Hematopoietic multipotent progenitor cell treated with erythropoietin and hydrocortisone succinate and interleukin-3 and kit ligand, for 15 days (in vitro differentiated cells): Measurements from ENCODE around the gene BBS12.

Experiments used
- DNase-seq: peaks from one replicate; pipeline ENCODE4 v3.0.0-alpha.2; 2015; ENCODE audit warnings: low spot score

Gene BBS12

DNA sequence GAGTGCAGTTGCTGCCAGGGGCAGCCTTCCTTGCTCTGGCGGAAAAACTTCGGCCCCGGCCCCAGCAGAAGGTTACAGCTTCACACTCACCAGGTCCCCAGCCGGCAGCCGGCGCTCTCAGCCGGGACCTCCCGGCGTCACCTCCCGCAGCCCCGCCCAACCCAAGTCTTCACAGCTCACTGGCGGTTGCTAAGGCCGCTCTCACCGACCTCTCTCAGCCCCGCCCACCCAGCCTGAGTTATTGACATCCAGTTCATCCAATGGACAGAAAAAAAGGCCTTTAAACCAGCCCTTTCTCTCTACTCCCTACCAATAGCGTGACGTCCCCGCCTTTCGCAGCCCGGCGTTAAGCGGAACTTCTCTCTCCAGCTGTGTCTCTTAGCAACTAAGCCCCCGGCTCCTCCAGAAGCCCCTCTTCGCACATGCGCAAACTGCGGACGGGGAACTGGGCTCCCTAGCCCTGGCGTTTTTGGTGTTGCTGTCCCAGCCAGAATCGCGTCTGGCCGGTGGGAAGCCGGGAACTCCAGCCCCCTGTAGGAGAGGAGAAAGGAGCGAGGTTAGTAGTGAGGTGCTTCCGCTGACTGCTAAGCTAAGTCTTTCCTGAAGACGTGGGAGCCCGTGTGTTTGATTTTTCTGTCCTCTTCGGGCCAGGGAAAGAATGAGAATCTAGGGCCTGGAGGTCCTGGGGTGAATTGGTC lies at the start of gene BBS12:
Gene BBS12 (plus strand): TSS at position 376 of the 698 bp plus-strand sequence. CDS start 9,189 bp downstream, outside the sequence.
- peak; percentile 99 for DNase-seq

GRCh38 chr4:122686691-122687090 lies 45.8 kb upstream of the BBS12 start:
- DNase-seq: no peak

DNA sequence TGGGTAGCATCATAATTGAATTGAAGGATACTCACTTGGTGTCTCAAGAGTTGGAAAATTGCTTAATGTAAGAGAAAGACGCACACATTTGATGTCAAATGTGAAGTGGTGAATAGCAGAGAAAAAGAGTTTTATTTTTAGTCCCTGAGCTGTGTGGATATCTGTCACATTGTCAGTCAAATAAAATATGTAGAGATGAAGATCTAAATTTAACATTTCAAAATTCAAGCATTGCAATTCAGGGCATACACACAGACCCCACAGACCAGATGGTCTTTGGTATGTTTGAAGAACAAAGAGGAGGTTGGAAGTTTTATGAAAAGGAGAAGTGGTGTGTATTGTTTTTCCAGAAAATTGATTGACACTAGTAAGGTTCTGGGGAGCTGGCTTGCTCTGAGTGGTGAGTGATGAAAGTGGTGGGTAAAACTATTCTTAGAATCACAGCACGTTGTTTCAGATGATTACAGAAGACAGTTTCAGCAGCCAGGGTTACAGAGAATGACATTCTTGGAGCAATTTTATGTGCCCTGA lies 44.9 kb upstream of the BBS12 start:
- no peak for DNase-seq

- DNase-seq: no peak
These were observed 43.9 kb upstream of the BBS12 start for GRCh38 chr4:122688529-122689140.

- DNase-seq: no peak
These were observed 42.5 kb upstream of the BBS12 start for GRCh38 chr4:122689972-122690371.

DNA sequence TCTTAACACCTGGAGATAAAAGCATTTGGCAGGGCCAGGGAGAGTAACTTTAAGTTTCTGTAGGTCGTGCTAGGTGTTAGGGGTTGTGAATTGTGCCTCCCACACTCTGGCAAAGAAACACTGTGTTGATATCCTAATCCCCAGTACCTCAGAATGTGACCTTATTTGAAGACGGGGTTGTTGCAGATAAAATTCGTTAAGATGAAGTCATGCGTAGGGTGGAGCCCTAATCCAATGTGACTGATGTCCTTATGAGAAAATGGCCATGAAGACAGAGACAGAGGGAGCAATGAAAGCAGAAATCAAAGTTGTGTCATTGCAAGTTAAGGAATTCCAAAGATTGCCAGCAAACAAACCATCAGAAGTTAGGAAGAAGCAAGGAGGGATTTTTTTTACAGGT lies 40.5 kb upstream of the BBS12 start:
- no peak for DNase-seq

DNA sequence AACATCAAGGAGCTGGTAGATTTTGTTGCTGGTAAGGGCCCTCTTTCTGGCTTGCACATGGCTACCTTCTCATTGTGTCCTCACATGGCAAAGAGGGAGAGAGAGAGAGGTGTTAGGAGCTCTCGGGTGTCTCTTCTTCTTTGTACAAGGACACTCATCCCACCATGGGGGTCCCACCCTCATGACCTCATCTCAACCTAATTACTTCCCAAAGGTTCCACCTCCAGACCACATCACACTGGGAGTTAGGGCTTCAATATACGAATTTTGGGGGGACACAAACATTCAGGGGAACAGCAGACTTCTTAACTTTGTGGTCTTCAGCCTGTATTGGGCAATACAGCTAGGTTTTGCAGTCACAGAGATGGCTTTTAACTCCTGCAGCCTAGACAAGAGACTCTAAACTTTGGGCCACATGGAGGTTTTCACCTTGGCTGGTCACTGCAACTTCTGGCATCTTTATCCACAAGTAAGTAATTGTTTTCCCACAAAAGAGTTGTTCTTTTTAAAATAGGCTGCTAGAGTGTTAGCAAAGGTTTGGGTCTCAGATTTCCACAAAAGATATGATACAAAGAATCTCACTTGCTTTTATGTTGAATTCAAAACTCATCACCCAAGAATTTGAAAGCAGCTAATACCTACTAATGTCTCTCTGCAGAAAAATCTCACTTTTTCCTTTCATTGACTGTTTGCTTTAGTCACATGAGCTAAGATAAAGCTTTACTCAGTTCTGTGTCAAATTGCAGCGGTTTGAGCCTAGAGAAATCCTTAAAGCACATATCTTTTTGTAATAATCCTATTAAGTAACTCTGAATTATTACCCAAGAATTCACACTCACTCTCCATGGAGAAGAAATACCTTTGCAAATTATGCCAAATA lies 39.6 kb upstream of the BBS12 start:
- DNase-seq: no peak

DNA sequence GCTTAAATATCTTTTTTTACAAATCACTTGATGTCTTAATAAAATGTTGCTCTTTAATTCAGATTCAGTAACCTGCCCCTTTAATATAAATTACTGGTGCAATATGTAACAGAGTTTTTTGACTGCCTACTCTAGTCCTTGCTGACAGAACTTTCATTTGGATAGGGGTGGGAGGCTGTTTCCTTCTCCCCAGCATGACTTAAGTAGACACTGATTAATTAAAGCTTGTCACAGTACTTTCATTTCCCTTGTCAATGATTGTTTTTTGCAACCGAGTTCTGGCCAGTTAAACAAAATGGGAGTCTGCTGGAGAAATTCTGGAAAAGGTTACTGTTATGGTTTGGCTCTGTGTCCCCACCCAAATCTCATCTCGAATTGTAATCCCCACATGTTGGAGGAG lies 37.3 kb upstream of the BBS12 start:
- no peak for DNase-seq

- DNase-seq: no peak
These were observed 32.3 kb upstream of the BBS12 start for GRCh38 chr4:122700178-122700725.

GRCh38 chr4:122701061-122701460 lies 31.4 kb upstream of the BBS12 start:
- no peak for DNase-seq

DNA sequence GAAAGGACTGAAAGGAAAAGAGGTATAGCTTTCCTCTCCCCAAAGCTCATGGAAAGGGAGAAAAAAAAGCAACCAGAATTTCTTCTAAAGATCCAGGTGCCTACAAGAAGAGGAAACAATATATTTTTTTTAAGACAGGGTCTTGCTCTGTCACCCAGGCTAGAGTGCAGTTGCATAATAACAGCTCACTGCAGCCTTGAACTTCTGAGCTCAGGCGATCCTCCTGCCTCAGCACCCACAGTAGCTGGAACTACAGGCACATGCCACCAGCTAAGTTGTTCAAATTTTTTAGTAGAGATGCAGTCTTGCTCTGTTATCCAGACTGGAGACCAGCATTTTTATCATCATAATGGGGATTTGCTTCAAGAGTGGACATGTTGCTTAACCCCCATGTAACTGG lies 30.5 kb upstream of the BBS12 start:
- no peak for DNase-seq

- DNase-seq: no peak
These were observed 29.6 kb upstream of the BBS12 start for GRCh38 chr4:122702939-122703338.

GRCh38 chr4:122703868-122704267 lies 28.6 kb upstream of the BBS12 start:
- no peak for DNase-seq

- no peak for DNase-seq
These were observed 27.5 kb upstream of the BBS12 start for GRCh38 chr4:122705009-122705408.

GRCh38 chr4:122705547-122706117 lies 26.9 kb upstream of the BBS12 start:
- DNase-seq: no peak

DNA sequence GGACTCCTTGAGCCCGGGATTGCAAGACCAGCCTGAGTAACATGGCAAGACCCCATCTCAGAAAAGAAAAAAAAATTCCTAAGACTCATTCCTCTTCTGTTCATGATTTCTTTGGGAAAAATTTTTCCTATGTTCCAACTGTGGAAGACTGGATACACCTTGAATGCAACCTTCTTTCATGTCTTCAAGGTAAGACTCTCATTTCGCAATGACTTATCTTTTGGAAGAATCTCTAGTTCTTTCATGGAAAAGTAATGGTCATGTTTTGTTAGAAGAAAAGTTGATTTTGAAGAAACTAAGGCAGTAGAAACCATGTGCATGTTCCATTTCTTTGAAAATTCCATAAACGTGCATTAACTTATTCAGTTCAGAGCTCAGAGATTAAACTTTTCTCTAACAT lies 26.0 kb upstream of the BBS12 start:
- no peak for DNase-seq

GRCh38 chr4:122707497-122707896 lies 25.0 kb upstream of the BBS12 start:
- DNase-seq: no peak

DNA sequence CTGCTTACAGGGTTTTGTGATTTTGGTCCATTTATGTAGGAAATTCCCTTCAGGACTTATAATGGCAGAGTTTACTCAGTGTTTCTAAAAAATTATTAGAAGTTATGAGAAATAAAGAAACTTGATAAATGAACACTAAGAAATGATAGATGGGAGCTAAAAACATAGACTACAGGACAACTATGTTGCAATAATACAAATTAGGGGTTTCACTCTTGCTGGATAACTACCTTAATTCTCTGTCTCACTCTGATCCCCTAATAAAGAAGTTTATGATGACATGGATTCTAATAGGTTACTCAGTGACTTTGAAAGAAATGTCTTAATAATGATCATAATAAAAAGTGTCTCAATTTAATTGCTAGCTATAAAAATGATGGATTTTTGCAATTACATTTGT lies 23.3 kb upstream of the BBS12 start:
- DNase-seq: no peak

DNA sequence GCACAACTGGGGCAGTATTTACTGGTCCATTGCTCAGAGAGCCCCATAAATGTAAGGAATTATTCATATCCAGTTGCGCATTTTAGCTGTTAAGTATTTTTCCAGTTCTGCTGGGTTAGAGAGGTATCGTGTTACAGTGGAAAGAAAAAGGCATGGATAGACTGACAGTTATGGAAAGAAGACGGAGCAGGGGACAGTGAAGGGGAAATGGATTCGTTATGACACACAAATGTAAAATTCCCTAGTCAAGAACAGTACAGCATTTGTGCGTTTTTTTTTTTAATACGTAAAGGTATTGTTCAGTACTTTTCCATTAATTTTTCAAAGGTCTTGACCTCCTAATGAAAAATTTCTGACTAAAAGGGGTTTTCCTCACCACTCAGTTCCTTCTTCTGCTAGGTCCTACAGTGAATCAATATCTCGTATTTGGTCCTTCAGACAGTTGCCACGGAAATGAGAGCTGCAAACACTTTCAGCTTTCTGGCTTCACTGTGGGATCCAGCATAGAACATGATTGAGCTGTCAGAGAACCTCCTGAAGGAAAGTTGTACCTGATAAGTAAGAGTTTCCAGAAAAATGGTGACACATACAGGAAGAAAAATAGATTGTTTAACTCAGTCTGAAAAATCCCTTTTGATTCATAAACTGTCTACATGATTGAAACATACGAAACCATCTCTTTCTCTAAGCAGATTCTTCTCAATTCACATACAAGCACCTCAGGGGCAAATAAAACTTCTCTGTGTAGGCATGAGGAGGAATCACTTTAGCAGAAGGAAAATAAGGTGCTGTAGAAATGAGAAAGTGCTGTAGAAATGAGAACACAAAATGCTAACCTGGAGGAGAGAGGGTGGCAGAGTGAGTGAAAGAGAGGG lies 21.8 kb upstream of the BBS12 start:
- DNase-seq: no peak

DNA sequence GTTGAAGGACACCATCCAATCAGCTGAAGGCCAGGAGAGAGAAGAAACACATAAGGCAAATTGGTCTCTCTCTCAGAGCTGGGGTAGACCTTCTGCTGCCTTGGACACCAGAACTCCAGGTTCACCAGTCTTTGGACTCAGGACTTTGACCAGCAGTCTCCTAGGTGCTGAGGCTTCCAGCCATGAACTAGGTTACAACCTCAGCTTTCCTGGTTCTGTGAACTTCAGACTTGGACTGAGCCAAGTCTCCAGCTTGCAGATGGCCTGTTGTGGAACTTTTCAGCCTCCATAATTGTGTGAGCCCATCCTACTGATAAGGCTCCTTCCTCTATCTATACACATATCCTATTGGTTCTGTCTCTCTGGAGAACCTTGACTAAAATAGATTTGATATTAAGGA lies 20.6 kb upstream of the BBS12 start:
- DNase-seq: no peak

DNA sequence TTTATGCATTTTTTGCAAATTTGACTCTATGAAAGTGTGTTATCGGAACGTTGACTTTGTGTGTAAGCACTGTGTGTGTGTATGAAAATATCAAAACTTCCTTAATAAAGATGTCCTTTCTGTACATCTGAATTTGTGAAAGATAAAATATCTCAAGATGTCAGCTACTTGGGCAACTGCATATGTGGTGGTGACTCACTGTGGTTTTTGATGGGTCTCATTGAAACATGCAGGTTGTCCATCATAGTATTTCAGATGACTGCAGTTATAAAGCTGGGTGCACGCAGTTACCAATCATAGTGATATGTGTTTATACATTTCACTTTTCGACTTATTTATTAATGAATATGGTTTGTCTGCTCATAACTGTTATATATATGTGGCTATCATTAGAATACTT lies 19.7 kb upstream of the BBS12 start:
- DNase-seq: no peak
